ENCODE results near the gene DOCK2.

DNA sequence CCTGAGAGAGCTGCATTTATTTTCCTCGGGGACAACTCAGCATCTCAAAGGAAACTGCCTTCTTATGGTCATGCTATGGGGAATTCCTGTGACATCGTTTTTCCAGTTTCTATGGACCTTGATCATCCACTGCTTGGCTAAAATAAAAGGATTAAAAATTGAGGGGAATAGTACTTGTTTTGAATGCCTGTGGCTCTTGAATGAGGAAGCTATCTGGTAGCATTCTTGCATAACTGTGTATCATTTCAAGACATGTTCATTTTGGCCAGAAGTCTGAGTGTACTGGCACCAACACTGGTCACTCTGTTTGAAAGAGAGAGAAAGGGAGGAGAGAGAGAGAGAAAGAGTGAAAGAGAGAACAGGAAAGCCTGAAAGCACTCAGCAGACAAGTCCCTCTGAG is 116.7 kb downstream of the DOCK2 start:
- TF ChIP-seq SIN3A (IDR thresholded peaks at IDR 0.05; ENCODE audit: borderline replicate concordance, low read depth, low read length) (no peak), FOXM1 (IDR thresholded peaks at IDR 0.05; ENCODE audit: low read depth) (no peak), POLR2AphosphoS5 (IDR thresholded peaks at IDR 0.05; ENCODE audit: low read depth, low read length) (no peak), RAD21 (IDR thresholded peaks at IDR 0.05; ENCODE audit: low read length) (no peak), RXRA (IDR thresholded peaks at IDR 0.05; ENCODE audit: borderline replicate concordance, low read depth) (no peak), GABPA (IDR thresholded peaks at IDR 0.05; ENCODE audit: low read depth) (no peak)
- TF ChIP-seq, protein P1, sequence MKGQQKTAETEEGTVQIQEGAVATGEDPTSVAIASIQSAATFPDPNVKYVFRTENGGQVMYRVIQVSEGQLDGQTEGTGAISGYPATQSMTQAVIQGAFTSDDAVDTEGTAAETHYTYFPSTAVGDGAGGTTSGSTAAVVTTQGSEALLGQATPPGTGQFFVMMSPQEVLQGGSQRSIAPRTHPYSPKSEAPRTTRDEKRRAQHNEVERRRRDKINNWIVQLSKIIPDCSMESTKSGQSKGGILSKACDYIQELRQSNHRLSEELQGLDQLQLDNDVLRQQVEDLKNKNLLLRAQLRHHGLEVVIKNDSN (IDR thresholded peaks at IDR 0.05; ENCODE audit: borderline replicate concordance, low read depth): no peak
- TF ChIP-seq, protein P2, sequence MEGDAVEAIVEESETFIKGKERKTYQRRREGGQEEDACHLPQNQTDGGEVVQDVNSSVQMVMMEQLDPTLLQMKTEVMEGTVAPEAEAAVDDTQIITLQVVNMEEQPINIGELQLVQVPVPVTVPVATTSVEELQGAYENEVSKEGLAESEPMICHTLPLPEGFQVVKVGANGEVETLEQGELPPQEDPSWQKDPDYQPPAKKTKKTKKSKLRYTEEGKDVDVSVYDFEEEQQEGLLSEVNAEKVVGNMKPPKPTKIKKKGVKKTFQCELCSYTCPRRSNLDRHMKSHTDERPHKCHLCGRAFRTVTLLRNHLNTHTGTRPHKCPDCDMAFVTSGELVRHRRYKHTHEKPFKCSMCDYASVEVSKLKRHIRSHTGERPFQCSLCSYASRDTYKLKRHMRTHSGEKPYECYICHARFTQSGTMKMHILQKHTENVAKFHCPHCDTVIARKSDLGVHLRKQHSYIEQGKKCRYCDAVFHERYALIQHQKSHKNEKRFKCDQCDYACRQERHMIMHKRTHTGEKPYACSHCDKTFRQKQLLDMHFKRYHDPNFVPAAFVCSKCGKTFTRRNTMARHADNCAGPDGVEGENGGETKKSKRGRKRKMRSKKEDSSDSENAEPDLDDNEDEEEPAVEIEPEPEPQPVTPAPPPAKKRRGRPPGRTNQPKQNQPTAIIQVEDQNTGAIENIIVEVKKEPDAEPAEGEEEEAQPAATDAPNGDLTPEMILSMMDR (IDR thresholded peaks at IDR 0.05): no peak
- TF ChIP-seq, protein P3, sequence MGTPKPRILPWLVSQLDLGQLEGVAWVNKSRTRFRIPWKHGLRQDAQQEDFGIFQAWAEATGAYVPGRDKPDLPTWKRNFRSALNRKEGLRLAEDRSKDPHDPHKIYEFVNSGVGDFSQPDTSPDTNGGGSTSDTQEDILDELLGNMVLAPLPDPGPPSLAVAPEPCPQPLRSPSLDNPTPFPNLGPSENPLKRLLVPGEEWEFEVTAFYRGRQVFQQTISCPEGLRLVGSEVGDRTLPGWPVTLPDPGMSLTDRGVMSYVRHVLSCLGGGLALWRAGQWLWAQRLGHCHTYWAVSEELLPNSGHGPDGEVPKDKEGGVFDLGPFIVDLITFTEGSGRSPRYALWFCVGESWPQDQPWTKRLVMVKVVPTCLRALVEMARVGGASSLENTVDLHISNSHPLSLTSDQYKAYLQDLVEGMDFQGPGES (IDR thresholded peaks at IDR 0.05; ENCODE audit: low read depth, low read length): no peak

Measured in SK-N-SH (cell line).